GM12892 (cell line): ENCODE results near the gene ARHGAP40.
"Not testable (repeated sequence)": the region's sequence is repeated elsewhere in the genome, so short reads cannot be mapped to it uniquely, and the experiment has no call there.

Experiments used
- DNase-seq: peaks from one replicate; pipeline ENCODE4 v3.0.0; 2011; ENCODE audit not compliant: insufficient read length
- FAIRE-seq: peaks from 2 replicates; lab custom pipeline; 2011; peaks lifted over from hg19 to GRCh38; lab: Jason Lieb, UNC
- POLR2A ChIP-seq: IDR thresholded peaks from 2 replicates; pipeline ENCODE4 v1.6.1; 2011; ENCODE audit warnings: low read depth, low read length, control low read depth
- POLR2AphosphoS5 ChIP-seq: IDR thresholded peaks from 2 replicates; pipeline ENCODE4 v1.6.1; 2011; ENCODE audit warnings: low read depth, low read length, control low read depth
- TAF1 ChIP-seq: IDR thresholded peaks from 2 replicates; pipeline ENCODE4 v1.6.1; 2011; ENCODE audit warnings: low read depth, mild to moderate bottlenecking, control low read depth, low read length, borderline replicate concordance

The ARHGAP40 gene

GRCh38 chr20:38589967-38590675 is 11.5 kb upstream of the ARHGAP40 start:
- no peak for DNase-seq
- FAIRE-seq = no peak
- TF ChIP-seq POLR2AphosphoS5 = no peak

- FAIRE-seq = no peak
- no peak for DNase-seq
- TF ChIP-seq TAF1 (no peak), POLR2AphosphoS5 (no peak), POLR2A (no peak)
These were observed 10.7 kb upstream of the ARHGAP40 start for GRCh38 chr20:38590676-38591473.

- TF ChIP-seq TAF1 (no peak), POLR2AphosphoS5 (no peak), POLR2A (no peak)
- FAIRE-seq (no peak), DNase-seq (no peak)
These were observed 9.9 kb upstream of the ARHGAP40 start for GRCh38 chr20:38591474-38592410.

GRCh38 chr20:38592411-38592790 is 9.2 kb upstream of the ARHGAP40 start:
- not testable (repeated sequence) for FAIRE-seq, DNase-seq

- not testable (repeated sequence) for FAIRE-seq, DNase-seq
These were observed 7.3 kb upstream of the ARHGAP40 start for GRCh38 chr20:38594281-38594680.

- FAIRE-seq, DNase-seq: not testable (repeated sequence)
These were observed 5.7 kb upstream of the ARHGAP40 start for GRCh38 chr20:38595886-38596285.

GRCh38 chr20:38599410-38599882 is 2.2 kb upstream of the ARHGAP40 start:
- TF ChIP-seq POLR2AphosphoS5 (no peak), TAF1 (no peak), POLR2A (no peak)
- no peak for FAIRE-seq
- DNase-seq = no peak

- no peak for DNase-seq
- TF ChIP-seq POLR2AphosphoS5 = no peak
- no peak for TF ChIP-seq TAF1
- TF ChIP-seq POLR2A = no peak
- FAIRE-seq = no peak
These were observed 1.6 kb upstream of the ARHGAP40 start for GRCh38 chr20:38600057-38600456.

GRCh38 chr20:38602185-38602581 is 574 bp downstream of the ARHGAP40 start:
- FAIRE-seq (no peak), DNase-seq (no peak)
- TF ChIP-seq POLR2AphosphoS5 = no peak
- TF ChIP-seq POLR2A = no peak
- no peak for TF ChIP-seq TAF1

GRCh38 chr20:38603286-38603685 is 1.7 kb downstream of the ARHGAP40 start:
- FAIRE-seq = no peak
- no peak for DNase-seq
- no peak for TF ChIP-seq POLR2A
- TF ChIP-seq TAF1 = no peak
- no peak for TF ChIP-seq POLR2AphosphoS5

- TF ChIP-seq POLR2AphosphoS5 = no peak
- no peak for TF ChIP-seq POLR2A
- TF ChIP-seq TAF1 = no peak
- FAIRE-seq (no peak), DNase-seq (no peak)
These were observed 3.3 kb downstream of the ARHGAP40 start for GRCh38 chr20:38604873-38605303.
